Fibroblast of lung (primary cell): Measurements from ENCODE around the gene TBC1D30. TPM values are rescaled to one million over a fixed set of nuclear protein-coding genes. Genes with fewer than 3 reads are reported as not detected.

Experiments
- DNase-seq, 2 donors: peaks; one replicate each; pipeline versions ENCODE4 v3.0.0 to v3.0.0-alpha.2; 2010; ENCODE audit warnings: low read depth in 2 of 2
- H2AFZ ChIP-seq: 2 replicates; pipeline ENCODE4 v1.5.1; 2012; ENCODE audit warnings: low read length, control low read depth, inconsistent platforms
- H3K27ac ChIP-seq: 2 replicates; pipeline ENCODE4 v1.5.1; 2011; ENCODE audit warnings: low read length, control low read depth; ENCODE audit not compliant: insufficient read depth
- H3K27me3 ChIP-seq: 2 replicates; pipeline ENCODE4 v1.5.1; 2011; ENCODE audit warnings: mild to moderate bottlenecking, low read length; ENCODE audit not compliant: control insufficient read depth, insufficient read depth
- H3K36me3 ChIP-seq: 2 replicates; pipeline ENCODE4 v1.5.1; 2011; ENCODE audit warnings: low read length; ENCODE audit not compliant: control insufficient read depth, insufficient read depth
- H3K4me1 ChIP-seq: 2 replicates; pipeline ENCODE4 v1.5.1; 2011; ENCODE audit warnings: low read length; ENCODE audit not compliant: control insufficient read depth, insufficient read depth; ENCODE audit errors: extremely low read depth
- H3K4me2 ChIP-seq: 2 replicates; pipeline ENCODE4 v1.5.1; 2011; ENCODE audit warnings: low read length, control low read depth; ENCODE audit not compliant: insufficient read depth; ENCODE audit errors: extremely low read depth
- H3K4me3 ChIP-seq, 4 experiments: fragments of 200-600 bp in 1 of 4; sonication (generic) in 1 of 4; replicated peaks in 1 of 4; 2 replicates each; pipeline ENCODE4 v1.5.1; 2011 to 2016; ENCODE audit warnings: low read length in 4 of 4, low read depth in 3 of 4, mild to moderate bottlenecking in 3 of 4, control low read depth in 2 of 4, inconsistent platforms in 1 of 4, mixed read lengths in 1 of 4; ENCODE audit not compliant: insufficient read depth in 1 of 4; ENCODE audit errors: control extremely low read depth in 1 of 4
- H3K79me2 ChIP-seq: 2 replicates; pipeline ENCODE4 v1.5.1; 2012; ENCODE audit warnings: mild to moderate bottlenecking, low read length, inconsistent platforms; ENCODE audit not compliant: control insufficient read depth, insufficient read depth
- H3K9ac ChIP-seq: 2 replicates; pipeline ENCODE4 v1.5.1; 2011; ENCODE audit warnings: mild to moderate bottlenecking, low read length, control low read depth; ENCODE audit not compliant: insufficient read depth
- H3K9me3 ChIP-seq: 2 replicates; pipeline ENCODE4 v1.5.1; 2012; ENCODE audit warnings: low read depth, low read length; ENCODE audit not compliant: control insufficient read depth, insufficient read depth
- H4K20me1 ChIP-seq: 2 replicates; pipeline ENCODE4 v1.5.1; 2011; ENCODE audit warnings: low read length; ENCODE audit not compliant: control insufficient read depth, insufficient read depth; ENCODE audit errors: extremely low read depth
- CTCF ChIP-seq, 2 donors: IDR thresholded peaks in 1 of 2; conservative IDR thresholded peaks in 1 of 2; 1 replicate in 1 of 2; 2 replicates in 1 of 2; pipeline ENCODE4 v1.5.1; 2011 to 2012; ENCODE audit warnings: low read length in 2 of 2, control low read depth in 1 of 2, inconsistent platforms in 1 of 2, low read depth in 1 of 2, mild to moderate bottlenecking in 1 of 2
- EZH2 ChIP-seq: IDR thresholded peaks from 2 replicates; pipeline ENCODE4 v1.5.1; 2012; ENCODE audit warnings: low read length, control low read depth, mild to moderate bottlenecking; ENCODE audit errors: missing control alignments
- polyA plus RNA-seq, 2 donors: library from polyadenylated mRNA; depleted of rRNA in 1 of 2; stranded (reverse) in 1 of 2; unstranded in 1 of 2; fragments of >200 nt; gene quantifications; 2 replicates each; pipeline ENCODE4 v1.2.1, GENCODE V29; 2011 to 2012; ENCODE audit warnings: missing spikeins in 1 of 2
- total RNA-seq: library from RNA; depleted of rRNA; stranded (reverse); fragments of >200 nt; gene quantifications from 2 replicates; pipeline ENCODE4 v1.2.1, GENCODE V29; 2014

Gene TBC1D30
- total and polyA plus RNA-seq, 2 donors (not counting 1 experiment from before 2014, with no cell fraction given), result 0.24 to 0.66 TPM

GRCh38 chr12:64835901-64836300, 11.5 kb downstream of the TBC1D30 start:
- no peaks in the 10 kb centered on the region for H3K9me3 ChIP-seq
- no peak overlapping the region for H3K4me2 ChIP-seq
- H4K20me1 ChIP-seq, result no peaks in the 10 kb centered on the region
- no peak overlapping the region for H2AFZ ChIP-seq
- H3K79me2 ChIP-seq, result no peaks in the 10 kb centered on the region
- no peak overlapping the region for H3K27ac ChIP-seq
- no peak for TF ChIP-seq EZH2
- H3K9ac ChIP-seq, result no peak overlapping the region
- no peak for DNase-seq
- no peak overlapping the region for H3K4me3 ChIP-seq
- H3K4me1 ChIP-seq, result no peaks in the 10 kb centered on the region
- H3K36me3 ChIP-seq, result no peaks in the 10 kb centered on the region
- H3K27me3 ChIP-seq, result peaks cover 4% of the 10 kb centered on the region

- H3K9me3 ChIP-seq, result no peaks in the 10 kb centered on the region
- no peak for TF ChIP-seq EZH2
- TF ChIP-seq CTCF (conservative IDR thresholded peaks at IDR 0.05 in 1 of 2, IDR thresholded peaks at IDR 0.05 in 1 of 2; ENCODE audit: low read depth in 1 of 2, low read length in 2 of 2), result no peak
- no peak overlapping the region for H3K9ac ChIP-seq
- no peak overlapping the region for H3K4me2 ChIP-seq
- H3K27ac ChIP-seq, result no peak overlapping the region
- no peak overlapping the region for H3K4me3 ChIP-seq
- H3K27me3 ChIP-seq, result peaks cover 4% of the 10 kb centered on the region
- no peak overlapping the region for H2AFZ ChIP-seq
- DNase-seq, result no peak
- no peaks in the 10 kb centered on the region for H4K20me1 ChIP-seq
- no peaks in the 10 kb centered on the region for H3K79me2 ChIP-seq
- no peaks in the 10 kb centered on the region for H3K4me1 ChIP-seq
- H3K36me3 ChIP-seq, result no peaks in the 10 kb centered on the region
These were observed 12.4 kb downstream of the TBC1D30 start for GRCh38 chr12:64836856-64837255.

- no peak for DNase-seq
- Histone ChIP-seq H2AFZ (no peak overlapping the region), H3K79me2 (no peaks in the 10 kb centered on the region), H3K27ac (no peak overlapping the region), H3K27me3 (peaks cover 4% of the 10 kb centered on the region), H3K4me2 (no peak overlapping the region), H3K4me3 (no peak overlapping the region), H3K36me3 (no peaks in the 10 kb centered on the region), H3K9ac (no peak overlapping the region), H3K9me3 (no peaks in the 10 kb centered on the region), H4K20me1 (no peaks in the 10 kb centered on the region), H3K4me1 (no peaks in the 10 kb centered on the region)
- no peak for TF ChIP-seq EZH2
- TF ChIP-seq CTCF (conservative IDR thresholded peaks at IDR 0.05 in 1 of 2, IDR thresholded peaks at IDR 0.05 in 1 of 2; ENCODE audit: low read depth in 1 of 2, low read length in 2 of 2), result no peak
These were observed 13.0 kb downstream of the TBC1D30 start for GRCh38 chr12:64837427-64837826.
